ENCODE results near the gene TRIM24.

The TRIM24 gene

DNA sequence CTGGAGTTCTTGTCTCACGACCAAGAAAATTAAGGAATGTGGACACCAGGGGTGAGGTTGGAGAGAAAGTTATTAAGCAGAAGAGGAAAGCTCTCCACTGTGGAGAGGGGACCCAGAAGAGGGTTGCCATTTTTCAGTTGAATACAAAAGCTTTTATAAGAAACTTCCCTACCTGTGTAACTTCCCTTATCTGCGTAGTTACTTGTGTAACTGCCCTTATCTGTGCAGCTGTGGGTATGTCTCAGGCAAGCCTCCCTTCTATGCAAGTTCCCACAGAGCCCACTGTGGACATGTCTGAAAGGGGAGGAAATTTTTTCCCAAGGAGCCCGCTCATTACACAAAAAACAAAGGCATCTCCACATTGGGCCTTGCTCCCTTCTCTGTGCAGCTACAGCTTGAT, 146.2 kb downstream of the TRIM24 start:
- H3K27ac ChIP-seq, result no peak overlapping the region

DNA sequence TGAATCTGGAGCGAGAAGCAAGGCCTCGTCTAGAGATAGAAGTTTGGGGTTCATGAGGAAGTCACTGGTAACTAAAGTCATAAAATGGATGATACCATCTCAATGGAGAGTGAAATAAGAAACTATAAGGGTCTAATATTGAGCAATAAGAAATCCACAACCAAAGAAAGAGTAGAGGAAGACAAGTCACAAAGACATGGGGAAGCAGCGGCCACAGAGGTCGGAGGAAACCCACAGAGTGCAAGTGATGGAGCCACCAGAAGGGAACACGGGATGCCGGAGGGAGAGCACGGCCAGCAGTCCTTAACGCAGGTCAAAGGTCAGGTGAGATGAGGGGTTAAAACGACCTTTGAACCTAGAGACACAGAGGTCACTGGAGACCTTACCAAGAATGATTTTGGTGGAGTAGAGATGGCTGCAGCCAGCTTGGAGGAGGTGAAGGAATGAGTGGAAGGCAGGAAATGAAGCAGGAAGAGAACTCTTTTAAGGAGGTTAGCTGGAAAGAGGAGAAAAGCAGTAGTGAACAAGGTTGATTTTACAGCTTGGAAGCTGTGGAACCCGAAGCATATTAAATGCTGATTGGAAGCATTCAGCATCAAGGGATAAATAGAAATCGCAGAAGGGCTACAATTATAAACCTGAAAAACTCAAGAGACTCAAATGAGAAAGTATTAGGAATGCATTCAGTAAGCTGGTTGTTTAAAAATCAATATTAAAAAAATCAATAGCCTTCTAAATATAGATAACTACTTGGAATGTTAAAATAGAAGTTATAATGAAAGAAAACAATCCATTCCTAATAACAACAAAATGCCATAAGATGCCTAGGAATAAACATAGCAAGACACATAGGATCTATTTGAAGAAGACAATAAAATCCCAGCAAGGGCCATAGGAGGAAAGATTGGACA, 147.4 kb downstream of the TRIM24 start:
- no peak overlapping the region for H3K27ac ChIP-seq
- TF ChIP-seq, protein P1, sequence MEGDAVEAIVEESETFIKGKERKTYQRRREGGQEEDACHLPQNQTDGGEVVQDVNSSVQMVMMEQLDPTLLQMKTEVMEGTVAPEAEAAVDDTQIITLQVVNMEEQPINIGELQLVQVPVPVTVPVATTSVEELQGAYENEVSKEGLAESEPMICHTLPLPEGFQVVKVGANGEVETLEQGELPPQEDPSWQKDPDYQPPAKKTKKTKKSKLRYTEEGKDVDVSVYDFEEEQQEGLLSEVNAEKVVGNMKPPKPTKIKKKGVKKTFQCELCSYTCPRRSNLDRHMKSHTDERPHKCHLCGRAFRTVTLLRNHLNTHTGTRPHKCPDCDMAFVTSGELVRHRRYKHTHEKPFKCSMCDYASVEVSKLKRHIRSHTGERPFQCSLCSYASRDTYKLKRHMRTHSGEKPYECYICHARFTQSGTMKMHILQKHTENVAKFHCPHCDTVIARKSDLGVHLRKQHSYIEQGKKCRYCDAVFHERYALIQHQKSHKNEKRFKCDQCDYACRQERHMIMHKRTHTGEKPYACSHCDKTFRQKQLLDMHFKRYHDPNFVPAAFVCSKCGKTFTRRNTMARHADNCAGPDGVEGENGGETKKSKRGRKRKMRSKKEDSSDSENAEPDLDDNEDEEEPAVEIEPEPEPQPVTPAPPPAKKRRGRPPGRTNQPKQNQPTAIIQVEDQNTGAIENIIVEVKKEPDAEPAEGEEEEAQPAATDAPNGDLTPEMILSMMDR (IDR thresholded peaks at IDR 0.05), result no peak
- no peak for TF ChIP-seq ZFX (IDR thresholded peaks at IDR 0.05; ENCODE audit: borderline replicate concordance)

More for the DNA sequence above, 146.2 kb downstream of the TRIM24 start:
- TF ChIP-seq ZFX (IDR thresholded peaks at IDR 0.05; ENCODE audit: borderline replicate concordance), result no peak
- TF ChIP-seq, protein P1 (IDR thresholded peaks at IDR 0.05), result no peak

DNA sequence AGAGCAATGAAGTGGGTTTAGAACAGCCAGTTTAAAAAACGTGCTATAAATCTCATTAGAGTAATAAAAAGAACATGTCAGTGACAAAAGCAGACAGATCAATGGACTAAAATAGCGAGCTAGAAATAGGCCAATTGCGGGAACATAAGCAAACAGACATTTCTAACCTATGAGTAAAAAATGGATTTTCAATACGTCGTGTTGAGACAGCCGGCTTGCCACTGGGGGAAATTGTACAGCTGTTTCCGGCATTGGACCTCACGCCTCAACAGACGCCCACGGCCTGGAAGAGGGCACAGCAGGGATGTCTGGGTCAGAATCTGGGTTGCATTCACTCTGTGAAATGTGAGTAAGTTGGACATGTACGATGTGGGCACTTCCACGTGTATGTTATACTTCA, 148.2 kb downstream of the TRIM24 start:
- TF ChIP-seq, protein P1 (IDR thresholded peaks at IDR 0.05), result no peak
- TF ChIP-seq ZFX (IDR thresholded peaks at IDR 0.05; ENCODE audit: borderline replicate concordance), result no peak
- no peak overlapping the region for H3K27ac ChIP-seq

DNA sequence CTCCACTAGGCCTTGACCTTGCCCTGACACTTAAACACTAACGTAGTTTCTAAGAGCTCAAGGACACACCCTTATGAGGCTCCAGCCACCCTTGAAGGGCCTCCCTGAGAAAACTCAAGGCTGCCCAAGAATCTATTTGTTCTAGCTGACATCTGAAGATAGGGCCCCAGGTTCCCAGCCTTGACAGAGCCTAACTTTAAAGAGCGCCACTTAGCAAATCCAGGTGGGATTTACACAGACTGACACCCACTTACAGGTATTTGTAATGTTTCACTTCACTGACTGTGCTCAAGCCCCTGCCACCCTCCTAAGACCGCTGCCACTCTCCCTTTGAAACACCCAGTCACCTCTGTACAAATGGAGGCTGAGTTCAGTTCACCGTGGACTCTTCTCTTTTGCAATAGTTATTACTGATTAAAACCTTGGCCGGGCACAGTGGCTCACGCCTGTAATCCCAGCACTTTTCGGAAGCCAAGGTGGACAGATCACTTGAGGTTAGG, 150.7 kb downstream of the TRIM24 start:
- no peak overlapping the region for H3K27ac ChIP-seq
- TF ChIP-seq, protein P1 (IDR thresholded peaks at IDR 0.05), result no peak
- TF ChIP-seq ZFX (IDR thresholded peaks at IDR 0.05; ENCODE audit: borderline replicate concordance), result no peak

DNA sequence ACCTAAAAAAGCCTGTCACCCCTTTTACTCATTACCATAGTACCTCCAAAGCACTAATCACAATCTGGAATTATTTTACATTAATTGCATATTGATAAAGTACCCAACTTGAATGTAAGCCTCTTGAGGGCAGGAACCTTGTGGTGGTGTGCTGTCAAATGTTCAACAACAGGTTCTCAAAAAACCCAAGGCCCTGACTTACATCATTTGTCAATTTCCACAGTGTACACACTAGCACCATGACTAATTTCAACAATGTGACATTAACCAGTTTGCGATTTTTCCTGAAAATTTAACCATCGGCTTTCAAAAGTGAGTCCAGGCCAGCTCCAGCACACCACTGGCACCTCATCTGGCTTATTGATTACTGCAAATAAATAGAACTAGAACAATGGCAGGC, 153.6 kb downstream of the TRIM24 start:
- H3K27ac ChIP-seq, result no peak overlapping the region

DNA sequence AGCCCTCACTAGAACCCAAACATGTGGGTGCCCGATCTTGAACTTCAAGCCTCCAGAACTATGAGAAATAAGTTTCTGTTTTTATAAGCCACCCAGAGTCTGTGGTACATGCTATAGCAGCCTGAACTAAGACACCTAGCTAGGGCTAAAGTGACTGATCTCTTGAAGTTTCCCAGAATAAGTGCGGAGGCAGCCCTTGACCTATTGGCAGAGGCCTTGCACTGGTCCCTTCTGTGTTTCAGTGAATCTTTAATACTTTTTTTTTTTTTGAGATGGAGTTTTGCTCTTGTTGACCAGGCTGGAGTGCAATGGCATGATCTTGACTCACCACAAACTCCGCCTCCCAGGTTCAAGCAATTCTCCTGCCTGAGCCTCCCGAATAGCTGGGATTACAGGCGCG, 156.0 kb downstream of the TRIM24 start:
- no peak for TF ChIP-seq ZFX (IDR thresholded peaks at IDR 0.05; ENCODE audit: borderline replicate concordance)
- TF ChIP-seq, protein P1 (IDR thresholded peaks at IDR 0.05), result no peak

More for the DNA sequence above, 153.6 kb downstream of the TRIM24 start:
- TF ChIP-seq ZFX (IDR thresholded peaks at IDR 0.05; ENCODE audit: borderline replicate concordance), result no peak
- TF ChIP-seq, protein P1 (IDR thresholded peaks at IDR 0.05), result no peak

DNA sequence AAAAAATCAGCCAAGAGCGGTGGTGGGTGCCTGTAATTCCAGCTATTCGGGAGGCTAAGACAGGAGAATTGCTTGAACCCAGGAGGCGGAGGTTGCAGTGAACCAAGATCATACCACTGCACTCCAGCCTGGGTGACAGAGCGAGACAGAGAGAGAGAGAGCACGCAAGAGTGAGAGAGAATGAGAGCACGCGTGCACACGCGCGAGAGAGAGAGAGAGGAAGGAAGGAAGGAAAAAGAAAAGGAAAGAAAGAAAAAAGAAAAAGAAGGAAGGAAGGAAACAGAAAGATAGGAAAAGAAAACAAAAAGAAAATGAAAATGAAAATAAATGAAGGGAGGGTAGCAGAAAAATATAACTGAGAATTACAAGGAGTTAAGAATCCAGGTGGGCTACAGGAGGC, 158.4 kb downstream of the TRIM24 start:
- TF ChIP-seq, protein P1 (IDR thresholded peaks at IDR 0.05), result no peak
- no peak for TF ChIP-seq ZFX (IDR thresholded peaks at IDR 0.05; ENCODE audit: borderline replicate concordance)
- no peak overlapping the region for H3K27ac ChIP-seq

More for the DNA sequence above, 156.0 kb downstream of the TRIM24 start:
- H3K27ac ChIP-seq, result no peak overlapping the region

All from 22Rv1 (cell line).